Chondrocyte (in vitro differentiated cells): Measurements from ENCODE around the gene ARRDC5. TPM values are rescaled to one million over a fixed set of nuclear protein-coding genes. Genes with fewer than 3 reads are reported as not detected.

Source experiments
- DNase-seq: peaks from one replicate; pipeline ENCODE4 v3.0.0; 2021; ENCODE audit warnings: mixed read lengths, low spot score
- H3K27ac Mint-ChIP-seq: one replicate; pipeline ENCODE4 v1.8.0; 2021; ENCODE audit warnings: mild to moderate bottlenecking, moderate library complexity, mixed read lengths; ENCODE audit not compliant: unreplicated experiment
- H3K27me3 Mint-ChIP-seq: 2 replicates; pipeline ENCODE4 v1.8.0; 2021; ENCODE audit warnings: low read depth, mixed read lengths
- H3K36me3 Mint-ChIP-seq: 2 replicates; pipeline ENCODE4 v1.8.0; 2021; ENCODE audit warnings: low read depth, mixed read lengths
- H3K4me1 Mint-ChIP-seq: 2 replicates; pipeline ENCODE4 v1.8.0; 2021; ENCODE audit warnings: low read depth, mild to moderate bottlenecking, mixed read lengths
- H3K4me3 Mint-ChIP-seq: one replicate; pipeline ENCODE4 v1.8.0; 2021; ENCODE audit warnings: mild to moderate bottlenecking, moderate library complexity, mixed read lengths; ENCODE audit not compliant: unreplicated experiment
- H3K9me3 Mint-ChIP-seq: 2 replicates; pipeline ENCODE4 v1.8.0; 2021; ENCODE audit warnings: low read depth, mixed read lengths
- CTCF ChIP-seq: fragments of 200-600 bp; sonication (generic); IDR thresholded peaks from 2 replicates; pipeline ENCODE4 v1.5.0; 2021; ENCODE audit warnings: antibody characterized with exemption, mild to moderate bottlenecking, moderate library complexity
- total RNA-seq: library from RNA; stranded (reverse); gene quantifications from 3 replicates; pipeline ENCODE4 v1.2.1, GENCODE V29; 2021

Gene ARRDC5
- total RNA-seq, 1 donor from 2014 or later, result not detected

GRCh38 chr19:4913996-4914735, 11.5 kb upstream of the ARRDC5 start:
- Mint-ChIP-seq H3K4me3 (peak overlapping the region; percentile 41), H3K4me1 (peaks cover 58% of the 10 kb centered on the region), H3K27me3 (no peaks in the 10 kb centered on the region), H3K36me3 (no peaks in the 10 kb centered on the region), H3K9me3 (no peaks in the 10 kb centered on the region), H3K27ac (peak overlapping the region; percentile 95)
- no peak for TF ChIP-seq CTCF
- no peak for DNase-seq

DNA sequence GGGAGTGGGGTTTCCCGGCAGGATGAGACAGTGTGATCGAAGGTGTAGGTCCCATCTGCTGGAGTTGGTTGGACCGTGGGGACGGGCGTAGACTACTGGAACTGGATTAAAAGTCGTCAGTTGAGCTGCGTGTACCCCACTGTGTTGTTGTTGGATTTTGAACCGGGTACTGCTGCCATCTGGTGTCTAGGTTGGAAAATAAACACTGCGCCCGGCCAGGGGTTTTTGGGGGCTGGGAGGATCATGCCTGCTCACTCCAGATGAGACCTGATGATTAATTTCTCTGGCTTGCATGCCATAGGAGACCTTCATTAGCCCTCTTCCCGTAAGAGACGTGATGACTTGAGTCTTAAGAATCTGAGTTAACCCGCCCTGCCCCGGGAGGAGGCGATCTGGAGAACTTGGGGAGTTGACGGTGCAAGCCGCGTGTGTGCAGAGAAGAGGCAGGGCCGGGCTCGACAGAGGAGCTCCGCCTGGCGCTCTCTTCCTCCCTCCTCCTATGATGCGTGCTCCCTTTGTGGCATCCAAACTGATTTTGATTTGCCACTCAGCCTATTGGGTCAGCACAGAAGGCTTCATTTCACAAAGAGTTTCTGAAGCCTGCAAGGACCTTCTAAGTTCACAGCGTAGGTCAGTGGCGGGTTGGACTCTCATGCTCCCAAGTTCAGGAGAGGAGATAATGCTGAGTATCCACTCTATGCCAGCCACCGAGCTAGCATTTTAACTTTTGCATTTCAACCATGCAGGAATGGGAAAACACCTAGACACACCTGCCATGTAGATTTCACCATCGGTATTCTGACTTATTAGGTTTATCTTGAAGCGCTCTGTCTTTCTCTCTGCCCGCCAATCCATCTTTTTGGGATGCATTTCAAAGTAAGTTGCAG, 9.3 kb upstream of the ARRDC5 start:
- Mint-ChIP-seq H3K27me3 (no peaks in the 10 kb centered on the region), H3K4me1 (peaks cover 58% of the 10 kb centered on the region), H3K4me3 (peak overlapping the region; percentile 77), H3K27ac (peak overlapping the region; percentile 98), H3K36me3 (no peaks in the 10 kb centered on the region), H3K9me3 (no peaks in the 10 kb centered on the region)
- DNase-seq, result peak; percentile 97
- peak; percentile 91 for TF ChIP-seq CTCF

DNA sequence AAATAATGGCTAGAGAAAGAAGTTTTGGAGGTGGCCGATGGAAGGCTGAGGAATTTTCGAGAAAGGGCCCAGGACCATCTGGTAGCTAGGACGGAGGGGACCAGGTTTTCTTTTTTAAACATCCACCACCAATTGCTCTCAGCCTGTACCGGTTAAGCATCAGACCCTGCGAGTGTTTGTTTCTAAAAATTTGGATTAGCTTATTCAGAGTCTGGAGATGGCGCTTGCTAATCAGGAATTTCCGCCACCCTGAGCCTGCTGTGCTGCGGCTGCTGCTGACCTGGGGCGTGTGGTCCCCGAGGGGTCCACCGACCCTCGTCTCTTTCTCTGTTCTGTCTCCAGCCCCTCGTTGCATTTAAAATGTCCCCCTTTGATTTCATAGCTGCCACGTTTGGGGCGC, 8.6 kb upstream of the ARRDC5 start:
- DNase-seq, result no peak
- Mint-ChIP-seq H3K4me1 (peaks cover 55% of the 10 kb centered on the region), H3K9me3 (no peaks in the 10 kb centered on the region), H3K27me3 (no peaks in the 10 kb centered on the region), H3K36me3 (no peaks in the 10 kb centered on the region), H3K4me3 (peak overlapping the region; percentile 77), H3K27ac (peak overlapping the region; percentile 98)
- TF ChIP-seq CTCF, result no peak

DNA sequence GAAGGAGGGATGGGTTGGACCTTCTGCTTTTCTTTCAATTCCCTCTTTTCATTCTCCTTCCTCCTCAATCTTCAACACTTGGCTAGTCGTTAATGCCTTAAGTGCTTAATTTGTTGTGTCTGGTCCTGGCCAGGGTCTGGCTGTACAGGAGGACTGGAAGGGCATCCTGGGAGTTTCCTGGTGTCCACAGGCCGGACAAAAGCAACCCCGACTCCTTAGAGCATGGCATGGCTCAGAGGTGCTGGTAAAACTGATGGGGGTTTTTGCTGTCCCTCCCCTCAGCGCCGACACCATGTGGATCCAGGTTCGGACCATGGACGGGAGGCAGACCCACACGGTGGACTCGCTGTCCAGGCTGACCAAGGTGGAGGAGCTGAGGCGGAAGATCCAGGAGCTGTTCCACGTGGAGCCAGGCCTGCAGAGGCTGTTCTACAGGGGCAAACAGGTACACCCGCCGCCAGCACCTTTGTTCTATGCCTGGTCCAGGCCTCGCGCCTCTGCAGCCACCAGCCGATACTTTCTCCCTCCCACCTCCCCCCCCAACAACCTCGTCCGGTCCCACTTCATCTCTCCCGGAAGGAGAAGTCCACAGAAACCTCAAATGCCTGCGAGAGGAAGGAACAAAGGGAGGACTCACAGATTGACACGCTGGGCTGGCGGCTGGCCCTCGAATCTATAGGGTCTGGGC, 8.0 kb upstream of the ARRDC5 start:
- Mint-ChIP-seq H3K9me3 (no peaks in the 10 kb centered on the region), H3K4me3 (peak overlapping the region; percentile 77), H3K4me1 (peaks cover 51% of the 10 kb centered on the region), H3K27me3 (no peaks in the 10 kb centered on the region), H3K27ac (peak overlapping the region; percentile 98), H3K36me3 (no peaks in the 10 kb centered on the region)
- no peak for DNase-seq
- TF ChIP-seq CTCF, result no peak
